Keratinocyte (primary cell): ENCODE results near the gene ATP2A3. TPM values are rescaled to one million over a fixed set of nuclear protein-coding genes. Genes with fewer than 3 reads are reported as not detected.

ENCODE experiments used
- DNase-seq: peaks from one replicate; pipeline ENCODE4 v3.0.0-alpha.2; 2011; ENCODE audit warnings: low read depth, missing footprints, low spot score
- FAIRE-seq: peaks from 2 replicates; lab custom pipeline; 2011; peaks lifted over from hg19 to GRCh38; lab: Jason Lieb, UNC
- H2AFZ ChIP-seq: 2 replicates; pipeline ENCODE4 v1.6.0; 2012; ENCODE audit warnings: low read length, control low read depth, inconsistent platforms; ENCODE audit not compliant: control insufficient read depth
- H3K27ac ChIP-seq: 2 replicates; pipeline ENCODE4 v1.5.1; 2011; ENCODE audit warnings: low read length; ENCODE audit not compliant: control insufficient read depth, insufficient read depth
- H3K27me3 ChIP-seq: 3 replicates; pipeline ENCODE4 v1.6.0; 2011; ENCODE audit warnings: low read length; ENCODE audit not compliant: control insufficient read depth, insufficient read depth; ENCODE audit errors: extremely low read depth
- H3K36me3 ChIP-seq, 2 experiments: 2 replicates in 1 of 2; 3 replicates in 1 of 2; pipeline ENCODE4 v1.5.1; 2011; ENCODE audit warnings: low read length in 2 of 2, mild to moderate bottlenecking in 1 of 2; ENCODE audit not compliant: control insufficient read depth in 2 of 2, insufficient read depth in 2 of 2; ENCODE audit errors: extremely low read depth in 1 of 2
- H3K4me1 ChIP-seq: 3 replicates; pipeline ENCODE4 v1.5.1; 2011; ENCODE audit warnings: low read length; ENCODE audit not compliant: control insufficient read depth, insufficient read depth; ENCODE audit errors: extremely low read depth
- H3K4me2 ChIP-seq: 3 replicates; pipeline ENCODE4 v1.6.0; 2011; ENCODE audit warnings: low read depth, low read length; ENCODE audit not compliant: control insufficient read depth, insufficient read depth; ENCODE audit errors: extremely low read depth
- H3K4me3 ChIP-seq, 3 experiments: fragments of 200-600 bp in 1 of 3; sonication (generic) in 1 of 3; 2 replicates in 2 of 3; 3 replicates in 1 of 3; pipeline ENCODE4 v1.5.1; 2011 to 2016; ENCODE audit warnings: low read length in 3 of 3, mild to moderate bottlenecking in 3 of 3, control low read depth in 2 of 3, inconsistent platforms in 1 of 3, low read depth in 1 of 3, mixed read lengths in 1 of 3, mixed run types in 1 of 3, moderate library complexity in 1 of 3; ENCODE audit not compliant: control insufficient read depth in 2 of 3, insufficient read depth in 2 of 3; ENCODE audit errors: extremely low read depth in 1 of 3
- H3K79me2 ChIP-seq: 2 replicates; pipeline ENCODE4 v1.6.0; 2012; ENCODE audit warnings: low read length; ENCODE audit not compliant: control insufficient read depth, insufficient read depth
- H3K9ac ChIP-seq: 3 replicates; pipeline ENCODE4 v1.6.0; 2011; ENCODE audit warnings: low read length; ENCODE audit not compliant: control insufficient read depth, insufficient read depth; ENCODE audit errors: extremely low read depth
- H3K9me1 ChIP-seq: 3 replicates; pipeline ENCODE4 v1.6.0; 2011; ENCODE audit warnings: low read length; ENCODE audit not compliant: control insufficient read depth, insufficient read depth; ENCODE audit errors: extremely low read depth
- H3K9me3 ChIP-seq: 2 replicates; pipeline ENCODE4 v1.5.1; 2012; ENCODE audit warnings: low read depth, low read length; ENCODE audit not compliant: control insufficient read depth
- H4K20me1 ChIP-seq: 3 replicates; pipeline ENCODE4 v1.6.0; 2011; ENCODE audit warnings: low read length; ENCODE audit not compliant: control insufficient read depth, insufficient read depth; ENCODE audit errors: extremely low read depth
- CTCF ChIP-seq, 3 experiments: IDR thresholded peaks in 1 of 3; conservative IDR thresholded peaks in 1 of 3; optimal IDR thresholded peaks in 1 of 3; 2 replicates in 2 of 3; 3 replicates in 1 of 3; pipeline versions ENCODE3 to v1.5.1; 2011; ENCODE audit warnings: low read length in 3 of 3, mild to moderate bottlenecking in 3 of 3, moderate library complexity in 2 of 3, control low read depth in 1 of 3, inconsistent platforms in 1 of 3; ENCODE audit not compliant: insufficient read depth in 2 of 3; ENCODE audit errors: extremely low read depth in 1 of 3
- EZH2 ChIP-seq: IDR thresholded peaks from one replicate; pipeline ENCODE4 v1.6.1; 2012; ENCODE audit warnings: inconsistent platforms, mild to moderate bottlenecking, low read length, moderate library complexity
- dilution Hi-C: fragments of 300-500 bp; cut with MboI; formaldehyde crosslinking; loops from one replicate; pipeline ENCODE4 v1.7.0; 2020; ENCODE audit warnings: low sequenced_read_pairs; ENCODE audit not compliant: extremely low pct_ligation_motif_present
- polyA plus RNA-seq, 5 experiments: library from polyadenylated mRNA; depleted of rRNA in 3 of 5; stranded (reverse) in 3 of 5; stranded (forward) in 1 of 5; unstranded in 1 of 5; fragments of >200 nt; gene quantifications; 1 replicate in 1 of 5; 2 replicates in 3 of 5; 3 replicates in 1 of 5; pipeline versions ENCODE4 v1.2.1 to v1.2.3, GENCODE V29; 2011 to 2012; ENCODE audit warnings: missing spikeins in 2 of 5, low read depth in 1 of 5, low replicate concordance in 1 of 5

ATP2A3 gene
- polyA plus RNA-seq, 1 donor (not counting 4 experiments of a cell fraction or from before 2014, with no cell fraction given): 0.13 TPM

GRCh38 chr17:3959295-3959899, 4.8 kb downstream of the ATP2A3 start:
- H3K27me3 ChIP-seq: peaks cover 27% of the 10 kb centered on the region
- H3K9ac ChIP-seq: no peak overlapping the region
- DNase-seq (no peak), FAIRE-seq (no peak)
- no peak overlapping the region for H2AFZ ChIP-seq
- dilution Hi-C loops: no loop called here
- H3K4me2 ChIP-seq: no peak overlapping the region
- no peak overlapping the region for H3K27ac ChIP-seq
- TF ChIP-seq CTCF (optimal IDR thresholded peaks at IDR 0.05 in 1 of 3, IDR thresholded peaks at IDR 0.05 in 1 of 3, conservative IDR thresholded peaks at IDR 0.05 in 1 of 3; ENCODE audit: extremely low read depth in 1 of 3, insufficient read depth in 2 of 3, low read length in 3 of 3) (no peak), EZH2 (no peak)
- no peaks in the 10 kb centered on the region for H3K36me3 ChIP-seq
- no peaks in the 10 kb centered on the region for H3K9me3 ChIP-seq
- no peaks in the 10 kb centered on the region for H3K79me2 ChIP-seq
- no peaks in the 10 kb centered on the region for H3K4me1 ChIP-seq
- H3K4me3 ChIP-seq: no peak overlapping the region
- H3K9me1 ChIP-seq: no peaks in the 10 kb centered on the region
- no peaks in the 10 kb centered on the region for H4K20me1 ChIP-seq

DNA sequence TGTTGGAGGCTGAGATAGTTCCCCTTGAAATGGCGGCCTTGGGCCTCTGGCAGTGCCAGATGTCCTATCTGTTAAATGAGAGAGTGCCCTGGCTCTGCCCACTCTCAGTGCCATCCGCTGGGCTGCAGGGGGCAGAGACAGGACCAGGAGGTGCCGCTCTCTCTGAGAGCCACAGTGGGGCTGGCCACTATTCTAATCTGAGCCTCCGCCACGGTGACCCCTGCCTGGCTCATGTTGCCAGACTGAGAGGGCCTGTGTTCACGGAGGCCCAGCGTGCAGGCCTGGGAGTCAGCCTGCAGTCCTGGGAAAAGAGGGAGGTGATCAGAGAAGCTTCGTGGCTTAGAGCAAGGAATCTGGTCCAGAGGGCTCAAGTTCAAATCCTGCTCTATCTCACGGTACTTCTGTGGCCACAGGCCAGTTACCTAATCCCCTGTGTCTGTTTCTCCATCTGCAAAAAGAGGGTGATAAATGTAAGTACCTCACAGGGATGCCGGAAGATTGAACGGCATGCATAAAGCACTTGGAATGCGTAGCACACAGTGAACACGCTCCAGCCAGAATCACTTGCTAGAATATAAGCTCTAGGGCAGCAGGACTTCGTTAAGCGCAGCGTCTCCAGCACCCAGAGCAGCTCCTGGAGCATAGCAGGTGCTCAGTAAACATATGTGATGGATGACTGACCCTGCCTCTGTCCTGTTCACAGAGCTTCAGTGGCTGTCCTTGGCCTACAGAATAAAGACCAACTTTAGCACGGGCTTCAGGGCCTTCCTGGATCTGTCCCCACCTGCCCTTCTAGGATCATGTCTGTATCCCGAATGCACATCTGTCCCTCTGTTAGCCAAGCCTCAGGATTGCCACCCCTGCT, 6.3 kb downstream of the ATP2A3 start:
- no peaks in the 10 kb centered on the region for H3K36me3 ChIP-seq
- no peak overlapping the region for H3K9ac ChIP-seq
- H3K4me2 ChIP-seq: no peak overlapping the region
- dilution Hi-C loops: no loop called here
- no peaks in the 10 kb centered on the region for H3K9me1 ChIP-seq
- no peak overlapping the region for H3K27ac ChIP-seq
- no peak for TF ChIP-seq CTCF (optimal IDR thresholded peaks at IDR 0.05 in 1 of 3, IDR thresholded peaks at IDR 0.05 in 1 of 3, conservative IDR thresholded peaks at IDR 0.05 in 1 of 3; ENCODE audit: extremely low read depth in 1 of 3, insufficient read depth in 2 of 3, low read length in 3 of 3)
- no peak for TF ChIP-seq EZH2
- H4K20me1 ChIP-seq: no peaks in the 10 kb centered on the region
- no peak overlapping the region for H2AFZ ChIP-seq
- FAIRE-seq (no peak), DNase-seq (no peak)
- no peaks in the 10 kb centered on the region for H3K9me3 ChIP-seq
- no peaks in the 10 kb centered on the region for H3K79me2 ChIP-seq
- H3K27me3 ChIP-seq: peaks cover 13% of the 10 kb centered on the region
- no peak overlapping the region for H3K4me3 ChIP-seq
- H3K4me1 ChIP-seq: no peaks in the 10 kb centered on the region
